ENCODE results near the gene ALKBH4.
"Not testable (repeated sequence)": the region's sequence is repeated elsewhere in the genome, so short reads cannot be mapped to it uniquely, and the experiment has no call there.

The ALKBH4 gene

DNA sequence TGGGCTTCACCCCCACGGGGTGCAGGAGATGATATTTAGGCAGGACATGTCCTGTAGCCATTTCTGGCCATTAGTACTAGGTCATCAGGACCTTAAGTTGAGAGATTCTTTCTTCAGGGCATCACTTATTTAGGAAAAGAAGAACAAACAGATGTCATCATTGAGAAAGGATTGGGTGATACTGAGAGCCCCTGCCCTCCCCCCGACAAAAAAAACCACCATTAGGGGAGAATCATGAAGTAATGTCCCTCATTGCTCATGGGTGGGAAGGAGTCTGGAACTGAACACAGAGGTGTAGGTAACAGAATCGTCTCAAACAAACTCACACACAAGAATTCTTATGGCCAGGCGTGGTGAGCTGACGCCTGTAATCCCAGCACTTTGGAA, 37.7 kb downstream of the ALKBH4 start:
- DNase-seq (ENCODE audit: low read depth in 2 of 2), result no peak

DNA sequence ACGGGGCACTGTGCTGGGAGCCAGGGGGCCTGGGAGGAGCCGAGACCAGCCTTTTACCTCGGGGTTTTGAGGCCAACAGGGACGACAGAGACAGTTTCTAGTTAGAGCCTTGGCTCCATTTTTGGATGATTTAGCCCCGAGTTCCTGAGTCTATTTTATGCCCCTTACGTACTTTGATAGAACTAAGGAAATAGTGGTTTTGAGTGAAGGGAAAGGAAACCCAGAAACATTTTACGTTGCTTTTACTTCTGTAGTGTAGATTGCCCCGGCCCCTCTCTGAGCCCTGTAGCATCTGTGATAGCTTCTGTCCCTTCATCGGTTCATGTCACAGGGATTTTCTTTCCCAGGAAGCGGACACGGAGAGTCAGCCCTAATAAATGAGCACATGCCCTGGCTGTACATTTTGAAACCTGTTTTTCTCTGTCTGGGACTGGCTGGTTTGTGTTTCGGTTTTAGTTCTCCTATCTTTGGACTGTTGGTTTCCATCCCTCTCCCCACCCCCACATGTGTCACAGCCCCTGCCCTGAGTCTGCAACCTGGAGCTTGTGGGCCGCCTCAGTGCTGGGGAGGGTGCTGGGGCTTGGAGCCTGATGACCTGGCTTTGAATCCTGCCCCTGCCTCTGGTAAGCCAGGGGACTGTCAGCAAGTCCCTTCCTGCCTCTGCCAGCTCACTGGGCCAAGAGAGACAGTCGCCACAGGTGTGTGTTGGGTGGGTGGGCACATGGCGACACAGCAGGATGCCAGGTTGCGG, 38.2 kb downstream of the ALKBH4 start:
- peak; percentile 50 to 74 for DNase-seq (ENCODE audit: low read depth in 2 of 2)

DNA sequence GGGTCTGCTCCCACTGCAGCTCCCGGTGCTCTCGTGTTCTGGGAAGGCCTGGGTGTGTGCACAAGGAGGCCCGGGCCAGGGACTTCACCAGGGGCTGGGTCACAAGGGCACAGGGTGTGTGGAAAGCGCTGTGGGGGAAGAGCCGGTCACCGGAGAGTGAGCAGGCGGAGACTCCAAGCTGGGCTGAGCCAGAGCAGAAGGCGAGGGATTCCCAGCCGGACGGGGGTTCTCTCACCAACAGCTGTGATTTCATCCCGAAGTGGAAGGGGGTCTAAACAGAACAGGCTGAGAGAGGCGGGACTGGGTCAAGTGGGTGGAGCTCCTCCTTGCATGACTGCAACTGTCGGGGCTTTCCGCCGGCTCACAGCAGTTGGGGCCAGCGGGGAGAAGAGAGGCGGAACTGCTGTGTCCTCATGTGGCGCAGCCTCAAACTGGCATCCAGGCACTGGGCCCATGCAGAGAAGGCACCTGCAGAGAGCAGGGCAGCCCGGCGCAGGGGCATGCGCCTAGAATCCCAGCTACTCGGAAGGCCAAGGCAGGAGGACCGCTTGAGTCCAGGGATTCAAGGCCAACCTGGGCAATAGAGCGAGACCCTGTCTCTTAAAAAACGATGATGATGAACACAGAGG, 38.9 kb downstream of the ALKBH4 start:
- DNase-seq (ENCODE audit: low read depth in 2 of 2), result peak; percentile 71 to 78

DNA sequence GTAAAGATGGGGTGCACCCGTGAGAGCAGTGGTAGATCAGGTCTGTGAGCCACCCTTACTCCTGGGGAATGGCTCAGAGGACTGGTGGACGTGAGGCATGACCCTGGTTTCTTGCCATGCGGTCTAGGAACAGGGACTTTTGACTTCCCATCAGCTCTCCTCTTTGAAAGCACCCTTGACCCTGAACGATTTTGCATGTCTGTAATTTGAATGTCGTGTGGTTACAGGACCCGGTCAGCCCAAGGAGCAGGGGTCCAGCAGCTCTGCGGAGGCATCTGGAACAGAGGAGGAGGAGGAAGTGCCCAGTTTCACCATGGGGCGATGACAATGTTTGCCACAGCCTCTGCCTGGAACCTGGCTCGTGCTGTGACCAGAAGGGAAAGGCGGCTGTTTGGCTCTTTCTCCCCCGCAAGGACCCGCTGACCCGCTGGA, 39.9 kb downstream of the ALKBH4 start:
- no peak for DNase-seq (ENCODE audit: low read depth in 2 of 2)

DNA sequence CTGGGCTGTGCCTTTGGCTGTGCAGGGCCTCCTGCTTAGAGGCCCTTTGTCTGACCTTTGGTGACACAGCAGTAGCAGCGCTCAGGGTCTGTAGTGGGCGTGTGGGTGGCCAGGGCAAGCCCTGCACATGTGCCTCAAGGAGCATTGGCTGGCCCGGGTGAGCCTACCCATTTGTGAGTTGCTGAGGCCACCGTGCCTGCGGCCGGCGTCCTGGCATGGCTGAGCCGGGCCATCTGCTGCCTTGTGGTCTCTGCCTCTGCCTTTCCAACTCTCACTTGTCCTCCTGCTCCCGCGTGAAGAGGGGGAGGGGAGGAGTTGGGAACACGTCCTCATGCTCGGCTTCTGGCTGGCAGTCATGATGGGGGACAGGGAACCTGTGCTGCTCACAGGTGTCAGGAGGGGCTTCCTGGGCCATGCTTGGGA, 40.5 kb downstream of the ALKBH4 start:
- DNase-seq (ENCODE audit: low read depth in 2 of 2), result no peak

DNA sequence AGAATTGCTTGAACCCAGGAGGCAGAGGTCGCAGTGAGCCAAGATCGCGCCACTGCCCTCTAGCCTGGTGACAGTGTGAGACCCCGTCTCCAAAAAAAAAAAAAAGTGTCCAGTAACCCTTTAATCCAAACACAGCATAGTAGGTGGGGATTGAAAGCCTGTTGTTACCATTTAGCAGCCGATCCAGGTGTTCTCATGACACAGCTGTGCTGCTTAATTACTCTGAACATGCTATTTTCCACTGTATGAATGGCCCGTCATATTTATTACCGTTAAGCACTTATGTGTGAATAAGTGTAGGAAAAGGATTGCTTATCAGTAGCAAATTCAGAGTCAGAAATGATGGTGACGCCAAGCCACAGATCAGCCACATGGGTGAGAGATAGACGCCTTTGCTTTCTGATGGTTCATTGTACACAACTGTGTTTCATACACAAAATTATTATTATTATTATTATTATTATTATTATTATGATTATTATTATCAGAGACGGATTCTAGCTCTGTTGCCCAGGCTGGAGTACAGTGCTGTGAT, 42.9 kb downstream of the ALKBH4 start:
- DNase-seq (ENCODE audit: low read depth in 2 of 2), result no peak

DNA sequence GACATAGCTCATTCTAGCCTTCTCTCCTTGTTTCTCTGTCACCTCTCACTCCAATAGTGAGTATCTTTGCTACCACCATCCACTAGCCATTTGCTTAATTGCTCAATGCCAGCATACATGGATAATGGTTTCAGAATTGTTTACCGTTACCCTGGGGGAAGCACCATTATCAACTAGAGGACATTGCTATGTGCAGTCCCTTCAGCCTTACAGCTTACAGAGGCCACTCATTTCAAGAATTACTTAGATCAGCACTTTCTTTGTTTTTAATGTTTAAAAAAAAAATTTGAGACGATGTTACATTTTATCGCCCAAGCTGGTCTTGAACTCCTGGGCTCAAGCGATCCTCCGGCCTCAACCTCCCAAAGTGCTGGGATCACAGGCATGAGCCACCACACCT, 46.1 kb downstream of the ALKBH4 start:
- no peak for DNase-seq (ENCODE audit: low read depth in 2 of 2)

DNA sequence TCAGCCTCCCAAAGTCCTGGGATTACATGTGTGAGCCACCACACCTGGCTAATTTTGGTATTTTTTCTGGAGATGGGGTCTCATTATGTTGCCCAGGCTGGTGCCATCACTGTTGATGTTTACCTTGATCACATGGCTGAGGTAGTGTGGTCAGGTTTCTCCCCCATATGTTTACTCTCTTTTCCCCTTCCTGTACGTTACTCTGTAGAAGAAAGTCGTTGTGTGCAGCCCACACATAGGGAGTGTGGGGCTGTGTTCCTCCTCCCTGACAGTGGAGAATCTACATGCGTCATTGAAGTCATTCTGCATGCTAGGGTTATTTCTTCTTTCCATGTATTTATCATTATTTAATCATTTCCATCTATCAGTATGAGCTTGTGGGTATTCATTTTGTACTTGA, 47.6 kb downstream of the ALKBH4 start:
- no peak for DNase-seq (ENCODE audit: low read depth in 2 of 2)

DNA sequence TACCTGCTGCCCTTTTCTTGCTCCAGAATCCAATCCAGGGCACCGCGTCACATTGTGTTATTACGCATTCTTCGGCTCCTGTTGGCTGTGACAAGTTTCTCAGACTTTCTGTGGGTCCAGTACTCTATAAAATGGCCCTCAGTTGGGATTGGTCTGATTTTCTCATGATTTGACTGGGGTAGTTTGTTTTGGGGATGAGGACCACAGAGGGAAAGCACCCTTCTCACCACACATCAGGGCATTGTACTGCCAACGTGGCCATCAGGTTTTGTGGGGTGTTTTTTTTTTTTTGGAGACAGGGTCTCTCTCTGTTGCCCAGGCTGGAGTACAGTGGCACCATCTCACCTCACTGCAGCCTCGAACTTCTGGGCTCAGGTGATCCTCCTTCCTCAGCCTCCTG, 48.3 kb downstream of the ALKBH4 start:
- DNase-seq (ENCODE audit: low read depth in 2 of 2), result no peak

DNA sequence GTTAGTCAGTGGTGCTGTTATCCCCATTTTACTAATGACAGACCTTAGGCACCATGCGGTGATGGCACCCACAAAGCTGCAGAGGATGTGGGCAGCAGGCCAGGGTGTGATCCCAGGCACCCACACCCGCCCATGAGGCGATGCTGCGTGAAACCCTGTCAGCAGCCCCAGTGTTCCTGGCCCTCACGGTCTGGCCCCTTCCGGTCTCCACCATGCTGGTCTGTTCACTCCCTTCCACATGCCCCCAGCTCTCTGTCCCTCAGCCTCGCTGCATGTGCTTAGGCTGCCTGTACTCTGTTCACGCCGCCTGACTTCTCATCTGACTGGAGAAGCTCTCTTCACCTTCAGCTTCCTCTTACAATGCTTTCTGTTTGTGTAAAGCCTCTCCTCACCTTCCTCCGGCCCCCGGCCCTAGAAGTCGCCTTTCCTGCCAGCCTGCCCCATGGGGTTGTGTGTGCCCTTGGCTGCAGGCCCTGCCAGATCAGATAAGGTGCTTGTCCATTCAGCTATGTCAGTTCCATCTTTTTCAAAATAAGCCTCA, 48.9 kb downstream of the ALKBH4 start:
- peak; percentile 44 to 48 for DNase-seq (ENCODE audit: low read depth in 2 of 2)

DNA sequence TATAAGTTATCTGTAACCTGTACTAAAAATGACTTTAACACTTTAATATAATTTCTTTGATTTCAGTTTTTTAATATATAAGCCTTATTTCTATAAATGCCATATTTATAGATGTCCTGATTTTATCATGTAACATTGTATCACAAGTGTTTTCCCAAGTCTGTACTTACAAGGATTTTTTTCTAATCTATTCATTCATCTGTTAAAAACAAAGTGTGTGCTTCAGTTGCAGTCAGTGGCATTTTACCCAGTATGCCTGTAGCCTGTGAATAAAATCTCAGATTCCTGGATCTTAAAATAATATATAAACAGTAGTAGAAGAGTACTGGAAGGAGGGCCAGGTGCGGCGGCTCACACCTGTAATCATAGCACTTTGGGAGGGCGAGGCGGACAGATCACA, 51.1 kb downstream of the ALKBH4 start:
- DNase-seq (ENCODE audit: low read depth in 2 of 2), result no peak

DNA sequence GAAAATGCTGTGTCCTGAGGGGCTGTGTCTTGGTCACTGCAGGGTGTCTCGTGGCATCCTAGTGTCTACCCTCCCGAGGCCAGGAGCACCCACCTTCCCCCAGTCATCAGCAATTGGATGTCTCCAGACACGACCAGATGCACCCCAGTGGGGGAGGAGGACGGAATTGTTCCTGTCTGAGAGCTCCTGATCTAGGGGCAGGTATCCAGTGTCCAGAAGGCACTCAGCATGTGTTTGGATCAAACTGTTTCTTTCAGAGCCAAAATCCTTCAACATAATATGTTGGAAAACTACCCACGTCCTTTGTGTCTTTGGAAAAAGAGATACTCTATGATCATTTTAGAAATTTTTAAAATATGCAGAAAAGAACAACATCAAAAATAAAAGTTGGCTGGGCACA, 51.6 kb downstream of the ALKBH4 start:
- no peak for DNase-seq (ENCODE audit: low read depth in 2 of 2)

DNA sequence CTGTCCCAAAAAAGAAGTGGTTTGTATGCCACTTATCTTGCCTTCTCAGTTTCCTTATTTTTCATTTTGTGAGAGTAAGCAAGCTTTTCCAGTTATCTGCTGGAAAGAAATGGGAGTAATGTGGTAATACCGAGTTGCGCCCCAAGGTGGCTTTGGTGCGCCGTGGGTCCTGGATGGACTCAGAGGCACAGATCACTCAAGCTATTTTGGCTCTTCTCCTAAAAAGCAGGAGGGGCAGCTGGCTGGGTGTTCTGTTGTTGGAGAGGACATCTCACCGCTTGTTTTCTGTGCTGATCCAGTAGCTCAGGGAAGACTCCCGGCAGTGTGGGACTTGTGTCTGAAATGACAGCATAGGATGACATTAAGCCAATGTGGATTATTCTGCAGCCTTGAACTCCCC, 52.1 kb downstream of the ALKBH4 start:
- no peak for DNase-seq (ENCODE audit: low read depth in 2 of 2)

DNA sequence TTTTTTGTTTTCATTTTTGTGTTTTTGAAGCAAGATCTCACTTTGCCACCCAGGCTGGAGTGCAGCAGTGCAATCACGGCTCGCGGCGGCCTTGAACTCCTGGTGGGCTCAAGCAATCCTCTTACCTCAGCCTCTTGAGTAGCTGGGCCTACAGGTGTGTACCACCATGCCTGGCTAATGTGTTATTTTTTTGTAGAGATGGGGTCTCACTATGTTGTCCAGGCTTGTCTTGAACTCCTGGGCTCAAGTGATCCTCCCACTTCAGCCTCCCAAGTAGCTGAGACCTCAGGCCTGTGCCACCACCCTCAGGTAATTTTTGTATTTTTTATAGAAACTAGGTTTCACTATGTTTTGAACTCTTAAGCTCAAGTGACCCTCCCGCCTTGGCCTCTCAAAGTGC, 53.7 kb downstream of the ALKBH4 start:
- DNase-seq (ENCODE audit: low read depth in 2 of 2), result no peak

DNA sequence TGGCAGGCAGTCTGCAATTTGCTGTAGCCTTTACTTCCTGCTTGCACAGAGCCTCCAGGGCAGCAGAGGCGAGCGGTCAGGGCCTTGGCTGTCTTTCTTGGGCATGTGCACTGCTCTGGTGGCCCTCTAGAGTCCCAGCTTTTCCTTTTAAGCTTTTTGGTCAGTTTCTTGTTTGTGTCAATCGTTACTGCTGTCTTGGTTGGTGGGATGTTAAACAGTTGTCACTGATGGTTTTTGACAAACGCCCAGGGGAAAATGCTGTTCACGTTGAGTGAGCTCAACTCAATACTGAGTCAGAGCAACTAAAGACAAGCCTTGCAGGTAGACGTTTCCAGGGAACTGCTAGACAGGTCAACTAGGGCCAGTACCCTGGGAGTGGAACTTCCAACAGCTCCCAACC, 54.5 kb downstream of the ALKBH4 start:
- no peak for DNase-seq (ENCODE audit: low read depth in 2 of 2)

DNA sequence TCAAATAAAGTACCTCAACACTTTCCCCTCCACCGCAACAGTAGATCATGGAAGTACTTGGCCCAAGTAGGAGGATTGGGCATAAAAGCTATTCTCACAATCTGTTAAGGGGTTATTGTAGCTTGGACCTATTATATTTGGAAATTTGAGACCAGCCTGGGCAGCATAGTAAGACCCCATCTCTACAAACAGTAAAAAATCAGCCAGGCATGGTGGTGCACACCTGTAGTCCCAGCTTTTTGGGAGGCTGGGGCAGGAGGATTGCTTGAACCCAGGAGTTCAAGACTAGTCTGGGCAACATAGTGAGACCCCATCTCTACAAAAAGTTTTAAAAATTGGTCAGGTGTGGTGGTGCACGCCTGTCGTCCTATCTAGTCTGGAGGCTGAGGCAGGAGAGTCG, 55.3 kb downstream of the ALKBH4 start:
- no peak for DNase-seq (ENCODE audit: low read depth in 2 of 2)

DNA sequence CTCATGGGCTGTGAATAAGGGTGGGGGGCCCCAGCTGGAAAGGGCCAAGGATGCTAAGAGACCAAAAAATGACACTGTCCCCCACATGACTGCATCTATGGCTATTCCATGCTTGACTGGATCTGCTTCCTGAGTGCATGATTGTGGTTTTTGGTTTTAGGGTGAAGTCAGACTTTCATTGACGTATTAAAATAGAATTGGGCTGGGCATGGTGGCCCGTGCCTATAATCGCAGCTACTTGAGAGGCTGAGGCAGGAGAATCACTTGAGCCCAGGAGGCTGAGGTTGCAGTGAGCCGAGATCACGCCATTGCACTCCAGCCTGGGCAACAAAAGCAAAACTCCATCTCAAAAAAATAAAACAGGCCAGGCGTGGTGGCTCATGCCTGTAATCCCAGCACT, 56.1 kb downstream of the ALKBH4 start:
- not testable (repeated sequence) for DNase-seq (ENCODE audit: low read depth in 2 of 2)

DNA sequence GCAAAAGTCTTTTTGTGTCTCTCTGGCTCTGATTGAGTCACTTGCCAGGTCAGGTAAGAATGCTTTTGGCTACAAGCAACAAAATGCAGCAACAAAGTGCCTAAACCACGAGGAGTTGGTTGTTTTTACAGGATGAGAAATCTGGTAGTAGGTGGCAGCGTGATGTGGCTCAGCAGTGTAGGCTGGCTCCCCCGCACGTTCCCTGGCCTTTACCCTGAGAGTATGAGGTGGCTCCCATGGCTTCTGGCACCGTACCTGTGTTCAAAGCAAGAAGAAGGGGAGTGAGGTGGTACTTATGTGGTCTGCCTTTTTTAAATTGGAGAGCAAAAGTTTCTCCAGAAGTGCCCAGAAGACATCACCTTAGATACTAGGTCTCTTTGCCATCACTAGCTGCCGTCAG, 56.8 kb downstream of the ALKBH4 start:
- no peak for DNase-seq (ENCODE audit: low read depth in 2 of 2)

Measured in stimulated activated CD8-positive, alpha-beta memory T cell treated with anti-CD3 and anti-CD28 coated beads, Interleukin-15, amount 100 ng/mL, for 4 hours (primary cell).